Activated CD4-positive, alpha-beta T cell treated with anti-CD3 and anti-CD28 coated beads for 36 hours (primary cell): ENCODE data around the gene PIGZ. TPM values are rescaled to one million over a fixed set of nuclear protein-coding genes. Genes with fewer than 3 reads are reported as not detected.
"Not testable (repeated sequence)": the region's sequence is repeated elsewhere in the genome, so short reads cannot be mapped to it uniquely, and the experiment has no call there.

Experiments used
- ATAC-seq: fragments of 200-7000 bp; cut with Tn5 transposase; one replicate; pipeline ENCODE4 v1.10.0; 2021; ENCODE audit warnings: mild to moderate bottlenecking, moderate library complexity
- CTCF ChIA-PET: fragments of 350-600 bp; sonication (Branson Sonifier 250); formaldehyde crosslinking; loops from one replicate; lab custom pipeline; 2021; ENCODE audit warnings: antibody characterized with exemption; lab: Charles Lee
- POLR2A ChIA-PET: fragments of 350-600 bp; sonication (Branson Sonifier 250); formaldehyde crosslinking; loops from one replicate; lab custom pipeline; 2021; ENCODE audit warnings: antibody characterized with exemption, inconsistent platforms; lab: Charles Lee
- DNase-seq: peaks from one replicate; pipeline ENCODE4 v3.0.0-alpha.2; 2020
- H3K27ac Mint-ChIP-seq: one replicate; pipeline ENCODE4 v1.8.0; 2021; ENCODE audit warnings: mixed read lengths
- H3K27me3 Mint-ChIP-seq: one replicate; pipeline ENCODE4 v1.8.0; 2021; ENCODE audit warnings: mixed read lengths
- H3K36me3 Mint-ChIP-seq: one replicate; pipeline ENCODE4 v1.8.0; 2021; ENCODE audit warnings: low read depth, mixed read lengths
- H3K4me1 Mint-ChIP-seq: one replicate; pipeline ENCODE4 v1.8.0; 2021; ENCODE audit warnings: mixed read lengths
- H3K4me3 Mint-ChIP-seq: one replicate; pipeline ENCODE4 v1.8.0; 2021; ENCODE audit warnings: mild to moderate bottlenecking, moderate library complexity, mixed read lengths
- H3K9me3 Mint-ChIP-seq: one replicate; pipeline ENCODE4 v1.8.0; 2021; ENCODE audit warnings: low read depth, mixed read lengths
- intact Hi-C, 2 experiments: fragments of 100-400 bp; cut with DNase I in 1 of 2; cut with micrococcal nuclease in 1 of 2; formaldehyde crosslinking; loops; one replicate each; pipeline versions ENCODE4 v1.14.2 to v1.15.1; 2022 to 2024; cut with DNase I, micrococcal nuclease
- total RNA-seq, 2 experiments: library from RNA; stranded (reverse); gene quantifications; one replicate each; pipeline ENCODE4 v1.2.3, GENCODE V29; 2021

The PIGZ gene
- total RNA-seq, 2 experiments from 2014 or later: 0.44 to 0.71 TPM

- H3K9me3 Mint-ChIP-seq, H3K27me3 Mint-ChIP-seq, POLR2A ChIA-PET, ATAC-seq, DNase-seq: not testable (repeated sequence)
- H3K36me3 Mint-ChIP-seq: peaks cover 39% of the 10 kb centered on the region
- CTCF ChIA-PET: interaction anchor here (1.2 to 1.5 kb wide), 2 partner anchors 11 to 333 kb away, joined by 4 read pairs; no protein-coding TSS in a partner anchor
- H3K4me3 Mint-ChIP-seq: peak overlapping the region; percentile 93
- intact Hi-C loops: loop anchor here (5.0 to 10.0 kb wide), 3 partner anchors 312 to 1502 kb away; partner anchors contain the start of gene ACAP2 (in 1 of the 2)
- H3K4me1 Mint-ChIP-seq: peaks cover 37% of the 10 kb centered on the region
- H3K27ac Mint-ChIP-seq: peak overlapping the region; percentile 92
These were observed 24.4 kb downstream of the PIGZ start for GRCh38 chr3:196944037-196944790.

- peak; percentile 37 for DNase-seq
- ATAC-seq: no peak
- Mint-ChIP-seq H3K9me3 (no peaks in the 10 kb centered on the region), H3K36me3 (peaks cover 48% of the 10 kb centered on the region), H3K4me3 (peak overlapping the region; percentile 93), H3K27ac (peak overlapping the region; percentile 92), H3K27me3 (no peaks in the 10 kb centered on the region), H3K4me1 (peaks cover 43% of the 10 kb centered on the region)
- intact Hi-C loops: loop anchor here (1.0 to 10.0 kb wide), 13 partner anchors 26 to 1501 kb away; partner anchors contain the start of genes FBXO45 (in 2 of the 2), SENP5 (in 2 of the 2), WDR53 (in 2 of the 2) and ACAP2 (in 1 of the 2)
- CTCF ChIA-PET: interaction anchor here (0.7 to 2.8 kb wide), 7 partner anchors 9 to 406 kb away, joined by 3 to 18 read pairs (median 3); partner anchors contain the start of gene SENP5
- POLR2A ChIA-PET: interaction anchor here (1.2 to 1.8 kb wide), 2 partner anchors 75 to 107 kb away, joined by 3 to 14 read pairs; partner anchors contain the start of gene SENP5
These were observed 25.7 kb downstream of the PIGZ start for GRCh38 chr3:196942915-196943277.

- intact Hi-C loops: loop anchor here (1.0 to 10.0 kb wide), 13 partner anchors 27 to 1500 kb away; partner anchors contain the start of genes FBXO45 (in 2 of the 2), SENP5 (in 2 of the 2), WDR53 (in 2 of the 2) and ACAP2 (in 1 of the 2)
- POLR2A ChIA-PET: interaction anchor here (0.5 to 1.8 kb wide), 4 partner anchors 75 to 623 kb away, joined by 3 to 14 read pairs (median 4); partner anchors contain the start of gene SENP5
These were observed 26.3 kb downstream of the PIGZ start, which contains the start of gene NCBP2 for GRCh38 chr3:196942226-196942914. NCBP2 (minus strand) TSS chr3:196942528; CDS start chr3:196942503, 25 bp downstream.

GRCh38 chr3:196941729-196942225 lies 26.9 kb downstream of the PIGZ start:
- peak overlapping the region; percentile 93 for H3K4me3 Mint-ChIP-seq
- DNase-seq: peak; percentile 79
- CTCF ChIA-PET: interaction anchor here (0.7 to 2.8 kb wide), 6 partner anchors 10 to 343 kb away, joined by 3 to 18 read pairs (median 4); partner anchors contain the start of gene SENP5
- H3K36me3 Mint-ChIP-seq: peaks cover 59% of the 10 kb centered on the region
- H3K4me1 Mint-ChIP-seq: peaks cover 45% of the 10 kb centered on the region
- H3K27ac Mint-ChIP-seq: peak overlapping the region; percentile 99
- POLR2A ChIA-PET: interaction anchor here (0.5 to 1.8 kb wide), 5 partner anchors 74 to 829 kb away, joined by 3 to 14 read pairs (median 3); partner anchors contain the start of gene SENP5
- ATAC-seq: peak; percentile 42
- intact Hi-C loops: loop anchor here (1.0 to 10.0 kb wide), 13 partner anchors 28 to 1499 kb away; partner anchors contain the start of genes FBXO45 (in 2 of the 2), SENP5 (in 2 of the 2), WDR53 (in 2 of the 2) and ACAP2 (in 1 of the 2)
- H3K9me3 Mint-ChIP-seq: no peaks in the 10 kb centered on the region
- no peaks in the 10 kb centered on the region for H3K27me3 Mint-ChIP-seq

More at GRCh38 chr3:196942226-196942914, 26.3 kb downstream of the PIGZ start, which contains the start of gene NCBP2:
- peak within 1 kb of the TSS; percentile 99 for H3K27ac Mint-ChIP-seq
- peaks cover 45% of the 10 kb centered on the region for H3K4me1 Mint-ChIP-seq
- H3K4me3 Mint-ChIP-seq: peak within 1 kb of the TSS; percentile 93
- peak; percentile 100 for DNase-seq
- peak; percentile 97 for ATAC-seq
- no peaks in the 10 kb centered on the region for H3K9me3 Mint-ChIP-seq
- CTCF ChIA-PET: interaction anchor here (0.7 to 2.8 kb wide), 8 partner anchors 10 to 406 kb away, joined by 3 to 18 read pairs (median 3); partner anchors contain the start of gene SENP5
- H3K27me3 Mint-ChIP-seq: no peaks in the 10 kb centered on the region
- peaks cover 53% of the 10 kb centered on the region for H3K36me3 Mint-ChIP-seq

GRCh38 chr3:196938576-196938975 lies 30.1 kb downstream of the PIGZ start:
- no peaks in the 10 kb centered on the region for H3K9me3 Mint-ChIP-seq
- H3K4me3 Mint-ChIP-seq: no peak overlapping the region
- DNase-seq (no peak), ATAC-seq (no peak)
- H3K27me3 Mint-ChIP-seq: no peaks in the 10 kb centered on the region
- ChIA-PET POLR2A (no interaction called here), CTCF (interaction anchor here (0.7 kb wide), 1 partner anchor 9 kb away, joined by 3 read pairs; no protein-coding TSS in a partner anchor)
- H3K27ac Mint-ChIP-seq: peak overlapping the region; percentile 83
- peaks cover 71% of the 10 kb centered on the region for H3K36me3 Mint-ChIP-seq
- intact Hi-C loops: no loop called here
- H3K4me1 Mint-ChIP-seq: peaks cover 31% of the 10 kb centered on the region

GRCh38 chr3:196938124-196938523 lies 30.5 kb downstream of the PIGZ start:
- DNase-seq: no peak
- Mint-ChIP-seq H3K4me1 (peaks cover 26% of the 10 kb centered on the region), H3K9me3 (no peaks in the 10 kb centered on the region), H3K4me3 (no peak overlapping the region), H3K27me3 (no peaks in the 10 kb centered on the region), H3K36me3 (peaks cover 70% of the 10 kb centered on the region), H3K27ac (peak overlapping the region; percentile 59)
- ChIA-PET POLR2A (no interaction called here), CTCF (interaction anchor here (0.8 kb wide), 1 partner anchor 84 kb away, joined by 3 read pairs; no protein-coding TSS in a partner anchor)
- intact Hi-C loops: no loop called here
- no peak for ATAC-seq

- peaks cover 68% of the 10 kb centered on the region for H3K36me3 Mint-ChIP-seq
- intact Hi-C loops: no loop called here
- no peak overlapping the region for H3K4me3 Mint-ChIP-seq
- ChIA-PET POLR2A (no interaction called here), CTCF (no interaction called here)
- no peak for DNase-seq
- H3K27me3 Mint-ChIP-seq: no peaks in the 10 kb centered on the region
- peak overlapping the region; percentile 49 for H3K27ac Mint-ChIP-seq
- peaks cover 24% of the 10 kb centered on the region for H3K4me1 Mint-ChIP-seq
- no peak for ATAC-seq
- no peaks in the 10 kb centered on the region for H3K9me3 Mint-ChIP-seq
These were observed 32.3 kb downstream of the PIGZ start for GRCh38 chr3:196936288-196936687.

- H3K9me3 Mint-ChIP-seq: no peaks in the 10 kb centered on the region
- POLR2A ChIA-PET: no interaction called here
- H3K27me3 Mint-ChIP-seq: no peaks in the 10 kb centered on the region
- H3K36me3 Mint-ChIP-seq: peaks cover 50% of the 10 kb centered on the region
- no peaks in the 10 kb centered on the region for H3K4me1 Mint-ChIP-seq
- no peak for ATAC-seq
- intact Hi-C loops: no loop called here
- CTCF ChIA-PET: interaction anchor here (1.0 kb wide), 1 partner anchor 9 kb away, joined by 4 read pairs; no protein-coding TSS in a partner anchor
- peak overlapping the region; percentile 43 for H3K27ac Mint-ChIP-seq
- DNase-seq: no peak
- H3K4me3 Mint-ChIP-seq: no peak overlapping the region
These were observed 36.0 kb downstream of the PIGZ start for GRCh38 chr3:196932600-196932999.

GRCh38 chr3:196931828-196932587 lies 36.6 kb downstream of the PIGZ start:
- ChIA-PET POLR2A (no interaction called here), CTCF (interaction anchor here (0.6 kb wide), 1 partner anchor 10 kb away, joined by 4 read pairs; no protein-coding TSS in a partner anchor)
- Mint-ChIP-seq H3K4me1 (no peaks in the 10 kb centered on the region), H3K4me3 (no peak overlapping the region), H3K27ac (peak overlapping the region; percentile 43), H3K36me3 (peaks cover 44% of the 10 kb centered on the region), H3K9me3 (no peaks in the 10 kb centered on the region), H3K27me3 (no peaks in the 10 kb centered on the region)
- ATAC-seq (no peak), DNase-seq (no peak)
- intact Hi-C loops: no loop called here

GRCh38 chr3:196931157-196931556 lies 37.5 kb downstream of the PIGZ start:
- no peak overlapping the region for H3K4me3 Mint-ChIP-seq
- intact Hi-C loops: no loop called here
- POLR2A ChIA-PET: no interaction called here
- no peaks in the 10 kb centered on the region for H3K9me3 Mint-ChIP-seq
- H3K4me1 Mint-ChIP-seq: no peaks in the 10 kb centered on the region
- DNase-seq: no peak
- CTCF ChIA-PET: interaction anchor here (0.6 kb wide), 1 partner anchor 10 kb away, joined by 4 read pairs; no protein-coding TSS in a partner anchor
- H3K36me3 Mint-ChIP-seq: peaks cover 35% of the 10 kb centered on the region
- peak overlapping the region; percentile 3 for H3K27ac Mint-ChIP-seq
- no peak for ATAC-seq
- no peaks in the 10 kb centered on the region for H3K27me3 Mint-ChIP-seq
